K562 (cell line): Measurements from ENCODE around the gene PEX5L. TPM values are rescaled to one million over a fixed set of nuclear protein-coding genes. Genes with fewer than 3 reads are reported as not detected.

ENCODE experiments used
- ATAC-seq: fragments of 200-7000 bp; cut with Tn5 transposase; 3 replicates; pipeline ENCODE4 v1.9.1; 2020; ENCODE audit warnings: moderate library complexity
- BruUV-seq: library from RNA; stranded (reverse); fragments of 400-500 nt; replicated peaks from 2 replicates; lab custom pipeline; 2021; lab: Mats Ljungman, UMichigan
- CTCF ChIA-PET: fragments of 300-600 bp; formaldehyde crosslinking; extraction: SDS; loops from one replicate; lab custom pipeline; 2021; ENCODE audit warnings: low intra/inter-chr PET ratio; lab: Yijun Ruan, JAX
- POLR2A ChIA-PET: fragments of 300-600, 350-650 bp; sonication (Branson Sonifier 250); formaldehyde crosslinking; extraction: SDS; loops from one replicate; lab custom pipeline; 2021; ENCODE audit warnings: antibody characterized with exemption, inconsistent platforms; lab: Yijun Ruan, JAX
- DNase-seq, 4 experiments: peaks; one replicate each; pipeline versions ENCODE4 v3.0.0 to v3.0.0-alpha.2; 2011 to 2018; ENCODE audit warnings: low spot score in 3 of 4, mixed read lengths in 3 of 4; ENCODE audit errors: extremely low read depth in 1 of 4
- FAIRE-seq: peaks from 2 replicates; lab custom pipeline; 2011; peaks lifted over from hg19 to GRCh38; lab: Jason Lieb, UNC
- H2AFZ ChIP-seq: 2 replicates; pipeline ENCODE4 v1.6.0; 2011; ENCODE audit warnings: low read depth, low read length, control low read depth, inconsistent platforms
- H3K27ac ChIP-seq: fragments of 200-600 bp; 3 replicates; pipeline ENCODE4 v1.8.0; 2011; ENCODE audit warnings: low read depth, mild to moderate bottlenecking, control low read depth, inconsistent platforms, low read length, moderate library complexity, mixed read lengths; ENCODE audit errors: extremely low read depth
- H3K27me3 ChIP-seq, 2 experiments: fragments of 300-600 bp in 1 of 2; 2 replicates in 1 of 2; 3 replicates in 1 of 2; pipeline versions ENCODE4 v1.6.0 to v1.8.0; 2011; ENCODE audit warnings: inconsistent platforms in 2 of 2, low read length in 2 of 2, mild to moderate bottlenecking in 1 of 2, mixed read lengths in 1 of 2, moderate library complexity in 1 of 2; ENCODE audit not compliant: control insufficient read depth in 2 of 2, insufficient read depth in 2 of 2
- H3K36me3 ChIP-seq: fragments of 300-600 bp; 3 replicates; pipeline ENCODE4 v1.8.0; 2011; ENCODE audit warnings: mild to moderate bottlenecking, low read length, inconsistent platforms; ENCODE audit not compliant: control insufficient read depth, insufficient read depth
- H3K4me1 ChIP-seq, 2 experiments: fragments of 200-600 bp in 1 of 2; replicated peaks in 1 of 2; 2 replicates in 1 of 2; 3 replicates in 1 of 2; pipeline versions ENCODE4 v1.5.1 to v1.8.0; 2011; ENCODE audit warnings: inconsistent platforms in 2 of 2, low read length in 2 of 2, mild to moderate bottlenecking in 1 of 2, mixed read lengths in 1 of 2, moderate library complexity in 1 of 2; ENCODE audit not compliant: control insufficient read depth in 2 of 2, insufficient read depth in 2 of 2
- H3K4me2 ChIP-seq: 2 replicates; pipeline ENCODE4 v1.6.1; 2011; ENCODE audit warnings: low read length, control low read depth, inconsistent platforms, mixed read lengths; ENCODE audit not compliant: insufficient read depth
- H3K4me3 ChIP-seq: fragments of 200-600 bp; sonication (generic), shearing (Covaris generic); 2 replicates; pipeline ENCODE4 v1.5.1; 2016; ENCODE audit warnings: control low read depth, inconsistent platforms
- H3K79me2 ChIP-seq: fragments of 200-600 bp; 3 replicates; pipeline ENCODE4 v1.8.0; 2011; ENCODE audit warnings: low read length, inconsistent platforms; ENCODE audit not compliant: control insufficient read depth, insufficient read depth
- H3K9ac ChIP-seq, 2 experiments: 2 replicates each; pipeline versions ENCODE4 v1.6.0 to v1.6.1; 2011; ENCODE audit warnings: low read depth in 2 of 2, low read length in 2 of 2, control low read depth in 1 of 2, inconsistent platforms in 1 of 2, mild to moderate bottlenecking in 1 of 2, mixed read lengths in 1 of 2; ENCODE audit not compliant: insufficient read depth in 1 of 2
- H3K9me1 ChIP-seq: one replicate; pipeline ENCODE4 v1.6.0; 2011; ENCODE audit warnings: inconsistent platforms, mild to moderate bottlenecking, low read length, moderate library complexity; ENCODE audit not compliant: control insufficient read depth, insufficient read depth
- H3K9me3 ChIP-seq: replicated peaks from 2 replicates; pipeline ENCODE4 v1.5.1; 2011; ENCODE audit warnings: low read depth, low read length, inconsistent platforms; ENCODE audit not compliant: control insufficient read depth, insufficient read depth
- H4K20me1 ChIP-seq: replicated peaks from 2 replicates; pipeline ENCODE4 v1.6.1; 2011; ENCODE audit warnings: low read length, inconsistent platforms, mixed read lengths; ENCODE audit not compliant: control insufficient read depth, insufficient read depth
- CBX2 ChIP-seq: fragments of 200-600 bp; sonication (generic); IDR thresholded peaks from one replicate; pipeline ENCODE4 v1.6.1; 2012; ENCODE audit warnings: mild to moderate bottlenecking, low read length, inconsistent platforms; ENCODE audit not compliant: insufficient read depth, poor library complexity, severe bottlenecking
- EWSR1 ChIP-seq: fragments of 450-650 bp; IDR thresholded peaks from 2 replicates; pipeline ENCODE4 v1.6.1; 2018; ENCODE audit warnings: borderline replicate concordance, mild to moderate bottlenecking, low read depth, moderate library complexity; ENCODE audit not compliant: partially characterized antibody
- FOXA1 ChIP-seq: fragments of 450-650 bp; IDR thresholded peaks from 2 replicates; pipeline ENCODE4 v1.6.1; 2016; ENCODE audit warnings: mild to moderate bottlenecking, borderline replicate concordance
- MYBL2 ChIP-seq, 2 experiments: fragments of 450-650 bp in 1 of 2; sonication (generic) in 1 of 2; formaldehyde crosslinking in 1 of 2; IDR thresholded peaks; 2 replicates each; pipeline versions ENCODE4 v1.6.1 to v1.8.1; 2017 to 2022; ENCODE audit warnings: borderline replicate concordance in 1 of 2, inconsistent platforms in 1 of 2, low read depth in 1 of 2, mild to moderate bottlenecking in 1 of 2, missing genetic modification reagents in 1 of 2, moderate library complexity in 1 of 2
- NFATC3 ChIP-seq: fragments of 450-650 bp; IDR thresholded peaks from 2 replicates; pipeline ENCODE4 v1.6.1; 2017; ENCODE audit warnings: mild to moderate bottlenecking
- PHB ChIP-seq: fragments of 250-450 bp; sonication (Bioruptor Pico); IDR thresholded peaks from 2 replicates; pipeline ENCODE4 v1.5.0; 2021
- SRSF7 ChIP-seq: fragments of 200-400 bp; formaldehyde crosslinking; optimal IDR thresholded peaks from 2 replicates; pipeline ENCODE3; 2017; ENCODE audit warnings: mild to moderate bottlenecking, low read depth, low read length
- TCF3 ChIP-seq: sonication (generic); formaldehyde crosslinking; IDR thresholded peaks from 2 replicates; pipeline ENCODE4 v1.4.0; 2020; ENCODE audit warnings: mild to moderate bottlenecking, missing genetic modification reagents
- TCFL5 ChIP-seq: fragments of 250-450 bp; sonication (Bioruptor Pico); conservative IDR thresholded peaks from 2 replicates; pipeline ENCODE4 v1.6.1; 2021; ENCODE audit warnings: mild to moderate bottlenecking, moderate library complexity, matching md5 sums
- ZNF3 ChIP-seq: fragments of 250-450 bp; sonication (Bioruptor Pico); IDR thresholded peaks from 2 replicates; pipeline ENCODE4 v1.5.0; 2021; ENCODE audit warnings: mild to moderate bottlenecking, moderate library complexity
- WGBS: fragments of 100-300 bp; shearing (Covaris generic); methylation state at CpG from one replicate; pipeline ENCODE4 v1.1.6; 2016; ENCODE audit warnings: low coverage, mixed read lengths; ENCODE audit not compliant: insufficient coverage; ENCODE audit errors: missing lambda C conversion rate; 5-methylcytosine and 5-hydroxymethylcytosine counted together
- in situ Hi-C: fragments of 300-500 bp; cut with MboI; formaldehyde crosslinking; loops from 4 replicates; pipeline ENCODE4 v1.15.0; 2018; ENCODE audit warnings: inconsistent platforms, mixed read lengths
- intact Hi-C: fragments of 100-400 bp; cut with micrococcal nuclease; formaldehyde crosslinking; loops from 2 replicates; pipeline ENCODE4 v1.14.2; 2022
- polyA plus RNA-seq, 8 experiments: library from polyadenylated mRNA; depleted of rRNA in 4 of 8; stranded (reverse) in 5 of 8; unstranded in 3 of 8; fragments of >200 nt; fragmentation: Nextera tagmentation in 2 of 8; fragmentation: Illumina TruSeq in 1 of 8; extraction: Ambion mirVana in 2 of 8; extraction: Trizol in 1 of 8; gene quantifications; 2 replicates each; pipeline versions ENCODE4 v1.2.1 to v1.2.3, GENCODE V29; 2011 to 2014; ENCODE audit warnings: inconsistent platforms in 1 of 8, missing spikeins in 1 of 8
- total RNA-seq, 7 experiments: library from RNA; depleted of rRNA in 6 of 7; stranded (reverse); fragments of >200 nt in 6 of 7; fragmentation: Illumina TruSeq in 2 of 7; extraction: Trizol in 2 of 7; gene quantifications; 2 replicates each; pipeline versions ENCODE4 v1.2.1 to v1.2.3, GENCODE V29; 2011 to 2021; ENCODE audit warnings: low replicate concordance in 1 of 7
- TF ChIP-seq, protein P1 (sequence below): fragments of 450-650 bp; IDR thresholded peaks from 2 replicates; pipeline ENCODE4 v1.6.1; 2017; ENCODE audit warnings: mild to moderate bottlenecking, moderate library complexity
- TF ChIP-seq, protein P2 (sequence below): fragments of 250-450 bp; sonication (Bioruptor Pico); IDR thresholded peaks from 2 replicates; pipeline ENCODE4 v1.9.0; 2021; ENCODE audit warnings: mild to moderate bottlenecking, inconsistent platforms

PEX5L gene
- total and polyA plus RNA-seq, 9 of the 15 experiments (the other 6 are each of a cell fraction or from before 2014, with no cell fraction given), result not detected

DNA sequence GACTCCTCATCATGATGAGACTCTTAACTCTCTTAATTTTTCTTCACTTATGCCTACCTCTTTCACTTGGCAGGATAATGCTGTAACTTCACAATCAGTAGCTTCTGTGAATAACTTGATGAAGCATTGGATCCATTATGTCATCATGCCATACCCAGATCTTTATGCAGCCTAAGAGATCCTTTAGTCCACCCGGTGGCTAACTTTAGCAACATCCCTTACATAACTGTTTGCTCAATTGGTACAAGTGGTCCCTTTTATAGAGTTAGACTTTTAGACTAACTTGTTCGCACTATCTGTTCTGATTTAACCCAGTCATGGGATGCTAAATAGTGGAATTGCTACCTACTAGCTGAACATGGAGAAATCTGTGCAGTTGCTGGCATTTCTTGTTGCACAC, 199.4 kb downstream of the PEX5L start:
- ATAC-seq, result no peak
- BruUV-seq, result no TSS peak
- Histone ChIP-seq H3K4me3 (no peak overlapping the region), H3K4me2 (no peak overlapping the region), H3K36me3 (no peaks in the 10 kb centered on the region), H3K27me3 (no peaks in the 10 kb centered on the region), H3K79me2 (no peaks in the 10 kb centered on the region), H2AFZ (no peak overlapping the region), H3K9ac (no peak overlapping the region), H3K4me1 (no peaks in the 10 kb centered on the region), H4K20me1 (no peaks in the 10 kb centered on the region), H3K27ac (no peak overlapping the region), H3K9me3 (no peaks in the 10 kb centered on the region), H3K9me1 (no peaks in the 10 kb centered on the region)
- DNase-seq, result no peak
- in situ Hi-C loops, result no loop called here
- 0% methylated on average over 2 of the region's 2 CpGs for WGBS
- POLR2A ChIA-PET, result no interaction called here
- CTCF ChIA-PET, result no interaction called here
- TF ChIP-seq PHB (CRISPR knock-in tag) (no peak), NFATC3 (no peak), SRSF7 (no peak), MYBL2 (IDR thresholded peaks at IDR 0.05; ENCODE audit: low read depth) (no peak), MYBL2 (CRISPR knock-in tag; IDR thresholded peaks at IDR 0.05; ENCODE audit: borderline replicate concordance) (no peak), ZNF3 (CRISPR knock-in tag) (no peak), FOXA1 (no peak), CBX2 (no peak), EWSR1 (no peak), TCF3 (CRISPR knock-in tag) (no peak), TCFL5 (no peak)
- TF ChIP-seq, protein P1, sequence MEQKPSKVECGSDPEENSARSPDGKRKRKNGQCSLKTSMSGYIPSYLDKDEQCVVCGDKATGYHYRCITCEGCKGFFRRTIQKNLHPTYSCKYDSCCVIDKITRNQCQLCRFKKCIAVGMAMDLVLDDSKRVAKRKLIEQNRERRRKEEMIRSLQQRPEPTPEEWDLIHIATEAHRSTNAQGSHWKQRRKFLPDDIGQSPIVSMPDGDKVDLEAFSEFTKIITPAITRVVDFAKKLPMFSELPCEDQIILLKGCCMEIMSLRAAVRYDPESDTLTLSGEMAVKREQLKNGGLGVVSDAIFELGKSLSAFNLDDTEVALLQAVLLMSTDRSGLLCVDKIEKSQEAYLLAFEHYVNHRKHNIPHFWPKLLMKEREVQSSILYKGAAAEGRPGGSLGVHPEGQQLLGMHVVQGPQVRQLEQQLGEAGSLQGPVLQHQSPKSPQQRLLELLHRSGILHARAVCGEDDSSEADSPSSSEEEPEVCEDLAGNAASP, result no peak
- TF ChIP-seq, protein P2, sequence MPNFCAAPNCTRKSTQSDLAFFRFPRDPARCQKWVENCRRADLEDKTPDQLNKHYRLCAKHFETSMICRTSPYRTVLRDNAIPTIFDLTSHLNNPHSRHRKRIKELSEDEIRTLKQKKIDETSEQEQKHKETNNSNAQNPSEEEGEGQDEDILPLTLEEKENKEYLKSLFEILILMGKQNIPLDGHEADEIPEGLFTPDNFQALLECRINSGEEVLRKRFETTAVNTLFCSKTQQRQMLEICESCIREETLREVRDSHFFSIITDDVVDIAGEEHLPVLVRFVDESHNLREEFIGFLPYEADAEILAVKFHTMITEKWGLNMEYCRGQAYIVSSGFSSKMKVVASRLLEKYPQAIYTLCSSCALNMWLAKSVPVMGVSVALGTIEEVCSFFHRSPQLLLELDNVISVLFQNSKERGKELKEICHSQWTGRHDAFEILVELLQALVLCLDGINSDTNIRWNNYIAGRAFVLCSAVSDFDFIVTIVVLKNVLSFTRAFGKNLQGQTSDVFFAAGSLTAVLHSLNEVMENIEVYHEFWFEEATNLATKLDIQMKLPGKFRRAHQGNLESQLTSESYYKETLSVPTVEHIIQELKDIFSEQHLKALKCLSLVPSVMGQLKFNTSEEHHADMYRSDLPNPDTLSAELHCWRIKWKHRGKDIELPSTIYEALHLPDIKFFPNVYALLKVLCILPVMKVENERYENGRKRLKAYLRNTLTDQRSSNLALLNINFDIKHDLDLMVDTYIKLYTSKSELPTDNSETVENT (CRISPR knock-in tag), result no peak
- intact Hi-C loops, result no loop called here
- FAIRE-seq, result no peak
